ENCODE measurements around the gene OR4B1. TPM values are rescaled to one million over a fixed set of nuclear protein-coding genes. Genes with fewer than 3 reads are reported as not detected.

Gene OR4B1
- total and polyA plus RNA-seq, 2 experiments from 2014 or later: not detected

- Histone ChIP-seq H3K27ac (ENCODE audit: low read depth) (no peak overlapping the region), H3K4me1 (ENCODE audit: insufficient read depth) (no peaks in the 10 kb centered on the region), H3F3A (replicated peaks; ENCODE audit: low read depth) (no peaks in the 10 kb centered on the region), H3K4me3 (no peak overlapping the region), H3K9me2 (ENCODE audit: insufficient read depth) (no peaks in the 10 kb centered on the region), H3K4me2 (no peak overlapping the region), H3K27me3 (ENCODE audit: insufficient read depth) (no peaks in the 10 kb centered on the region), H4K20me1 (replicated peaks; ENCODE audit: insufficient read depth) (no peaks in the 10 kb centered on the region), H3K36me3 (ENCODE audit: insufficient read depth) (no peaks in the 10 kb centered on the region), H2AFZ (no peak overlapping the region), H3K79me2 (replicated peaks; ENCODE audit: insufficient read depth) (no peaks in the 10 kb centered on the region)
- DNase-seq (ENCODE audit: low spot score) (peak; percentile 88), ATAC-seq (peak; percentile 99)
- Mint-ChIP-seq H3K4me1 (0 out of 3 replicates have a peak, but pooled peaks cover 3% of the 10 kb centered on the region), H3K9me3 (peaks cover 32% of the 10 kb centered on the region), H3K27me3 (ENCODE audit: insufficient read depth, low read depth, poor library complexity) (peaks cover 10% of the 10 kb centered on the region), H3K4me3 (no peak overlapping the region), H3K36me3 (ENCODE audit: low read depth) (peaks cover 9% of the 10 kb centered on the region; the same call in 2 of the 3 replicates), H3K27ac (peak overlapping the region; percentile 56; the same call in 1 of the 2 replicates)
- TF ChIP-seq CTCF (conservative IDR thresholded peaks at IDR 0.05; ENCODE audit: low read depth in 2 of 2) (peak; percentile 88 to 98), EZH2phosphoT487 (IDR thresholded peaks at IDR 0.05; ENCODE audit: unreplicated experiment) (no peak)
Observed at GRCh38 chr11:48172818-48173609, 43.6 kb upstream of the OR4B1 start.

- Histone ChIP-seq H2AFZ (no peak overlapping the region), H3K27me3 (ENCODE audit: insufficient read depth) (no peaks in the 10 kb centered on the region), H3K4me1 (ENCODE audit: insufficient read depth) (no peaks in the 10 kb centered on the region), H3K4me3 (no peak overlapping the region), H4K20me1 (replicated peaks; ENCODE audit: insufficient read depth) (no peaks in the 10 kb centered on the region), H3K27ac (ENCODE audit: low read depth) (no peak overlapping the region), H3K4me2 (no peak overlapping the region), H3K36me3 (ENCODE audit: insufficient read depth) (no peaks in the 10 kb centered on the region), H3K79me2 (replicated peaks; ENCODE audit: insufficient read depth) (no peaks in the 10 kb centered on the region), H3F3A (replicated peaks; ENCODE audit: low read depth) (no peaks in the 10 kb centered on the region), H3K9me2 (ENCODE audit: insufficient read depth) (no peaks in the 10 kb centered on the region)
- Mint-ChIP-seq H3K36me3 (ENCODE audit: low read depth) (peaks cover 17% of the 10 kb centered on the region; the same call in 2 of the 3 replicates), H3K27ac (no peak overlapping the region), H3K9me3 (peaks cover 76% of the 10 kb centered on the region), H3K27me3 (ENCODE audit: insufficient read depth, low read depth, poor library complexity) (peaks cover 4% of the 10 kb centered on the region), H3K4me3 (no peak overlapping the region), H3K4me1 (no peaks in the 10 kb centered on the region)
- DNase-seq (ENCODE audit: low spot score): no peak
- no peak for ATAC-seq
- TF ChIP-seq ZNF462 (CRISPR knock-in tag; IDR thresholded peaks at IDR 0.05): no peak
- TF ChIP-seq POLR2AphosphoS5 (IDR thresholded peaks at IDR 0.05; ENCODE audit: low read depth): no peak
- no peak for TF ChIP-seq ZNF331 (CRISPR knock-in tag; IDR thresholded peaks at IDR 0.05; ENCODE audit: low read depth)
- no peak for TF ChIP-seq ETS1 (IDR thresholded peaks at IDR 0.05)
- TF ChIP-seq JUNB (IDR thresholded peaks at IDR 0.05; ENCODE audit: unreplicated experiment): no peak
- TF ChIP-seq REST (IDR thresholded peaks at IDR 0.05; ENCODE audit: unreplicated experiment): no peak
Observed at GRCh38 chr11:48177661-48178060, 38.9 kb upstream of the OR4B1 start.
